A549 (cell line): ENCODE data around the gene DAW1. TPM values are rescaled to one million over a fixed set of nuclear protein-coding genes. Genes with fewer than 3 reads are reported as not detected.

ENCODE experiments used
- ATAC-seq, 2 experiments: fragments of 200-7000 bp in 1 of 2; fragments of >200 bp in 1 of 2; cut with Nextera tagmentation in 1 of 2; cut with Tn5 transposase in 1 of 2; 3 replicates each; pipeline versions ENCODE4 v1.8.0 to v1.9.1; 2018 to 2020; ENCODE audit warnings: mild to moderate bottlenecking in 1 of 2, moderate library complexity in 1 of 2
- CTCF ChIA-PET: fragments of 300-600 bp; sonication (Branson Sonifier 250); formaldehyde crosslinking; extraction: SDS; loops from one replicate; lab custom pipeline; 2021; ENCODE audit warnings: antibody characterized with exemption, inconsistent platforms; lab: Yijun Ruan, JAX
- POLR2A ChIA-PET: fragments of 350-600 bp; formaldehyde crosslinking; extraction: SDS; loops from one replicate; lab custom pipeline; 2021; ENCODE audit warnings: antibody characterized with exemption, inconsistent platforms; lab: Yijun Ruan, JAX
- DNase-seq, 2 experiments: peaks; one replicate each; pipeline versions ENCODE4 v3.0.0 to v3.0.0-alpha.2; 2011 to 2016; ENCODE audit warnings: low read depth in 1 of 2, low spot score in 1 of 2
- FAIRE-seq: peaks from 2 replicates; lab custom pipeline; 2011; peaks lifted over from hg19 to GRCh38; lab: Jason Lieb, UNC
- H3K27ac ChIP-seq, 2 experiments: fragments of >200 bp; sonication (Bioruptor Twin); formaldehyde crosslinking; 3 replicates each; pipeline ENCODE4 v1.5.1; 2016 to 2017
- H3K4me1 ChIP-seq: fragments of >200 bp; sonication (Bioruptor Twin); formaldehyde crosslinking; 3 replicates; pipeline ENCODE4 v1.6.1; 2016
- H3K4me2 ChIP-seq: fragments of >200 bp; sonication (Bioruptor Twin); formaldehyde crosslinking; 3 replicates; pipeline ENCODE4 v1.6.1; 2016
- H3K4me3 ChIP-seq: fragments of >200 bp; sonication (Bioruptor Twin); formaldehyde crosslinking; 3 replicates; pipeline ENCODE4 v1.5.1; 2016
- H3K9me3 ChIP-seq: fragments of >200 bp; sonication (Bioruptor Twin); formaldehyde crosslinking; 3 replicates; pipeline ENCODE4 v1.6.1; 2016
- CBX2 ChIP-seq: fragments of 200-600 bp; sonication (generic); IDR thresholded peaks from 2 replicates; pipeline ENCODE4 v1.6.1; 2016; ENCODE audit warnings: low read depth, mild to moderate bottlenecking, borderline replicate concordance
- CEBPB ChIP-seq, 2 experiments: fragments of >200 bp in 1 of 2; sonication (Bioruptor Twin) in 1 of 2; formaldehyde crosslinking in 1 of 2; IDR thresholded peaks; 2 replicates each; pipeline ENCODE4 v1.6.1; 2012 to 2016
- CHD2 ChIP-seq: fragments of 150-350 bp; IDR thresholded peaks from 2 replicates; pipeline ENCODE4 v1.6.1; 2014; ENCODE audit warnings: low read length; ENCODE audit not compliant: partially characterized antibody
- CHD4 ChIP-seq: fragments of 200-600 bp; sonication (generic); IDR thresholded peaks from 2 replicates; pipeline ENCODE4 v1.6.1; 2016; ENCODE audit warnings: antibody characterized with exemption, mild to moderate bottlenecking, borderline replicate concordance
- E2F6 ChIP-seq: IDR thresholded peaks from 2 replicates; pipeline ENCODE4 v1.6.1; 2012; ENCODE audit warnings: low read depth, borderline replicate concordance
- FOXS1 ChIP-seq: fragments of 250-450 bp; sonication (Bioruptor Pico); IDR thresholded peaks from 2 replicates; pipeline ENCODE4 v1.5.0; 2020; ENCODE audit warnings: mild to moderate bottlenecking, moderate library complexity
- GATA3 ChIP-seq: IDR thresholded peaks from 2 replicates; pipeline ENCODE4 v1.6.1; 2012; ENCODE audit warnings: borderline replicate concordance
- HES2 ChIP-seq: fragments of >200 bp; sonication (Bioruptor Twin); formaldehyde crosslinking; IDR thresholded peaks from 2 replicates; pipeline ENCODE4 v1.6.1; 2016
- HEYL ChIP-seq: fragments of 250-450 bp; sonication (Bioruptor Pico); IDR thresholded peaks from 2 replicates; pipeline ENCODE4 v1.8.0; 2021; ENCODE audit warnings: mild to moderate bottlenecking, moderate library complexity
- HOXB5 ChIP-seq: fragments of 250-450 bp; sonication (Bioruptor Pico); IDR thresholded peaks from 2 replicates; pipeline ENCODE4 v1.5.0; 2020; ENCODE audit warnings: mild to moderate bottlenecking, moderate library complexity
- KDM5A ChIP-seq: fragments of 200-600 bp; sonication (generic); IDR thresholded peaks from 2 replicates; pipeline ENCODE4 v1.6.1; 2016; ENCODE audit warnings: antibody characterized with exemption, mild to moderate bottlenecking
- MYC ChIP-seq: IDR thresholded peaks from 2 replicates; pipeline ENCODE4 v1.6.1; 2012; ENCODE audit warnings: mild to moderate bottlenecking, inconsistent platforms, low read length, improper control_type of control experiment, borderline replicate concordance
- USF2 ChIP-seq: fragments of 450-650 bp; IDR thresholded peaks from 2 replicates; pipeline ENCODE4 v1.6.1; 2014; ENCODE audit warnings: antibody characterized with exemption
- ZC3H11A ChIP-seq: fragments of 450-650 bp; IDR thresholded peaks from 2 replicates; pipeline ENCODE4 v1.6.1; 2014; ENCODE audit warnings: antibody characterized with exemption, mild to moderate bottlenecking
- ZFP36 ChIP-seq: fragments of 450-650 bp; IDR thresholded peaks from 2 replicates; pipeline ENCODE4 v1.6.1; 2014; ENCODE audit warnings: borderline replicate concordance; ENCODE audit not compliant: partially characterized antibody
- ZNF302 ChIP-seq: fragments of 250-450 bp; sonication (Bioruptor Pico); IDR thresholded peaks from 2 replicates; pipeline ENCODE4 v1.9.0; 2021; ENCODE audit warnings: inconsistent platforms, mild to moderate bottlenecking, moderate library complexity
- ZSCAN20 ChIP-seq: fragments of 250-450 bp; sonication (Bioruptor Pico); IDR thresholded peaks from 2 replicates; pipeline ENCODE4 v1.8.0; 2022; ENCODE audit warnings: mild to moderate bottlenecking, moderate library complexity
- WGBS: methylation state at CpG from one replicate; pipeline ENCODE4 v1.1.6; 2017; ENCODE audit errors: missing lambda C conversion rate; 5-methylcytosine and 5-hydroxymethylcytosine counted together
- polyA plus RNA-seq, 4 experiments: library from polyadenylated mRNA; depleted of rRNA in 3 of 4; stranded (reverse); fragments of >200 nt; fragmentation: RNase III in 1 of 4; extraction: RNeasy Plus Mini Kit Qiagen cat#74134 plus additional on column Dnase treatment in 1 of 4; gene quantifications; 2 replicates in 3 of 4; 3 replicates in 1 of 4; pipeline ENCODE4 v1.2.3, GENCODE V29; 2011 to 2017

Gene DAW1
- polyA plus RNA-seq, 2 of the 4 experiments (the other 2 are of a cell fraction) = 1.1 to 2.7 TPM

- peak overlapping the region; percentile 90 to 94 for H3K27ac ChIP-seq
- DNase-seq = no peak
- CTCF ChIA-PET = interaction anchor here (0.7 to 5.8 kb wide), 3 partner anchors 12 to 26 kb away, joined by 4 to 68 read pairs (median 7); partner anchors contain the start of gene DAW1
Observed at GRCh38 chr2:227864161-227864756, 7.2 kb upstream of the DAW1 start.

GRCh38 chr2:227865291-227865690, 6.1 kb upstream of the DAW1 start:
- H3K27ac ChIP-seq = peak overlapping the region; percentile 90 to 94; a peak in 4 of 6 replicates
- no peak for DNase-seq
- no peak for FAIRE-seq
- 77% methylated on average over 4 of the region's 4 CpGs for WGBS
- no peak for ATAC-seq
- POLR2A ChIA-PET = no interaction called here
- H3K9me3 ChIP-seq = no peaks in the 10 kb centered on the region
- peaks cover 49% of the 10 kb centered on the region for H3K4me1 ChIP-seq
- no peak overlapping the region for H3K4me2 ChIP-seq
- TF ChIP-seq CEBPB (IDR thresholded peaks at IDR 0.05) (no peak), ZNF302 (CRISPR knock-in tag) (no peak), ZC3H11A (no peak), MYC (no peak)
- TF ChIP-seq, all 56 proteins: peak for 0
- CTCF ChIA-PET = interaction anchor here (1.0 kb wide), 1 partner anchor 459 kb away, joined by 3 read pairs; no protein-coding TSS in a partner anchor
- no peak overlapping the region for H3K4me3 ChIP-seq

More at GRCh38 chr2:227864161-227864756, 7.2 kb upstream of the DAW1 start:
- FAIRE-seq (no peak), ATAC-seq (no peak)
- Histone ChIP-seq H3K9me3 (no peaks in the 10 kb centered on the region), H3K4me2 (peak overlapping the region; percentile 65; the same call in 2 of the 3 replicates), H3K4me1 (peaks cover 47% of the 10 kb centered on the region), H3K4me3 (no peak overlapping the region)
- no peak for TF ChIP-seq FOXS1 (CRISPR knock-in tag)
- TF ChIP-seq E2F6 = no peak
- no peak for TF ChIP-seq USF2
- POLR2A ChIA-PET = no interaction called here
- WGBS = 73% methylated on average over 9 of the region's 9 CpGs

- H3K4me1 ChIP-seq = peaks cover 46% of the 10 kb centered on the region
- no peak for DNase-seq
- FAIRE-seq = peak; percentile 43
Observed at GRCh38 chr2:227867386-227867785, 4.0 kb upstream of the DAW1 start.

More at GRCh38 chr2:227867386-227867785, 4.0 kb upstream of the DAW1 start:
- no peak for ATAC-seq
- 89% methylated on average over 2 of the region's 2 CpGs for WGBS
- CTCF ChIA-PET = no interaction called here
- no peak for TF ChIP-seq E2F6
- no peak for TF ChIP-seq GATA3
- no peak for TF ChIP-seq USF2
- no peak for TF ChIP-seq HES2
- TF ChIP-seq ZFP36 = no peak
- TF ChIP-seq CBX2 = no peak
- TF ChIP-seq CHD4 = no peak
- no peak for TF ChIP-seq HEYL (CRISPR knock-in tag)
- no peak for TF ChIP-seq CHD2
- no peak for TF ChIP-seq FOXS1 (CRISPR knock-in tag)
- no peak for TF ChIP-seq KDM5A
- no peak for TF ChIP-seq ZSCAN20 (CRISPR knock-in tag)
- no peak for TF ChIP-seq HOXB5 (CRISPR knock-in tag)
- H3K9me3 ChIP-seq = no peaks in the 10 kb centered on the region
- no peak overlapping the region for H3K4me2 ChIP-seq
- peak overlapping the region; percentile 90 to 94; a peak in 5 of 6 replicates for H3K27ac ChIP-seq
- no peak overlapping the region for H3K4me3 ChIP-seq
- POLR2A ChIA-PET = no interaction called here
